ENCODE measurements around the gene FTH1. TPM values are rescaled to one million over a fixed set of nuclear protein-coding genes. Genes with fewer than 3 reads are reported as not detected.

The FTH1 gene
- total and polyA plus RNA-seq, 2 of the 13 experiments (the other 11 are each of a cell fraction or from before 2014, with no cell fraction given), result 607 to 760 TPM

DNA sequence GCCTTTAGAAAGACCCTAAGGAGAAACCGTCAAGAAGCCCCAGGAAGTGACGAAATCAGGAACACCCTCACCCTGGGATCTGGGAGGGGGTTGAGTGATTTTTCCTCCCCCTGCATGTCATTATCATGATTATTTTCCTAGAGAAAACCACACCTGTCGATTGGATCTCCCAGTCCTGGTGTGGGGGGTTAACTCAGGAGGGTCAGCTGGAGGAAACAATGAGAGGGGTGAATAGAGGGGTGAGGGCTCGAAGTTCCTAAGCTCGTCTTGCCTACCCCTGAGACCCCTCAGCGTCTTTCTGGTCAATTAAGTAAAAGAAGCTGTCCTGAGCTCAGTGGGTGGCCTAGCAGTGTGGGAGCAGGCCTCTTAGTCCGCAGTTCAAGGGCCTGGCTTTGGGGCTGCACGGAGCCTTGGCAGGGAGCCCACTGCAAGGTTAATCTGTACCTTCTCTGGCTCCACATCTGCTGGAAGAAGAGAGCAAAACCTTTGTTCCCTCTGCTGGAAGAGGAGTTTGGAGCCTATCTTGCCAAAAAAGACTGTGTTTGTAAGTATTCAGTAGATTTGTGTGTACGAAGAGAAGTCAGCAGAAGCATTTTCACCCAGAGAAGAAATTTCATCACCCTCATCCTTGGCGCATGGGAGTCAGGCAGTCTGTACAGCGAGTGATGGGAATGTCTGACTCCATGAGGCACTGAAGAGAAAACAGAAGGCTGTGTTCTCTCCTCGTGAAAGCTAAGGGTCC, 34.2 kb upstream of the FTH1 start (continued):
- TF ChIP-seq, protein P1, sequence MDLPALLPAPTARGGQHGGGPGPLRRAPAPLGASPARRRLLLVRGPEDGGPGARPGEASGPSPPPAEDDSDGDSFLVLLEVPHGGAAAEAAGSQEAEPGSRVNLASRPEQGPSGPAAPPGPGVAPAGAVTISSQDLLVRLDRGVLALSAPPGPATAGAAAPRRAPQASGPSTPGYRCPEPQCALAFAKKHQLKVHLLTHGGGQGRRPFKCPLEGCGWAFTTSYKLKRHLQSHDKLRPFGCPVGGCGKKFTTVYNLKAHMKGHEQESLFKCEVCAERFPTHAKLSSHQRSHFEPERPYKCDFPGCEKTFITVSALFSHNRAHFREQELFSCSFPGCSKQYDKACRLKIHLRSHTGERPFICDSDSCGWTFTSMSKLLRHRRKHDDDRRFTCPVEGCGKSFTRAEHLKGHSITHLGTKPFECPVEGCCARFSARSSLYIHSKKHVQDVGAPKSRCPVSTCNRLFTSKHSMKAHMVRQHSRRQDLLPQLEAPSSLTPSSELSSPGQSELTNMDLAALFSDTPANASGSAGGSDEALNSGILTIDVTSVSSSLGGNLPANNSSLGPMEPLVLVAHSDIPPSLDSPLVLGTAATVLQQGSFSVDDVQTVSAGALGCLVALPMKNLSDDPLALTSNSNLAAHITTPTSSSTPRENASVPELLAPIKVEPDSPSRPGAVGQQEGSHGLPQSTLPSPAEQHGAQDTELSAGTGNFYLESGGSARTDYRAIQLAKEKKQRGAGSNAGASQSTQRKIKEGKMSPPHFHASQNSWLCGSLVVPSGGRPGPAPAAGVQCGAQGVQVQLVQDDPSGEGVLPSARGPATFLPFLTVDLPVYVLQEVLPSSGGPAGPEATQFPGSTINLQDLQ (CRISPR knock-in tag; IDR thresholded peaks at IDR 0.05), result no peak
- TF ChIP-seq HDAC6 (IDR thresholded peaks at IDR 0.05; ENCODE audit: low read depth, low read length) (no peak), POLR2A (IDR thresholded peaks at IDR 0.05; ENCODE audit: insufficient read depth in 1 of 2, low read depth in 2 of 2, low read length in 2 of 2) (peak in 1 of 2 experiments; percentile 54; a peak in 2 of 4 replicates), KDM1A (CRISPR knock-in tag; IDR thresholded peaks at IDR 0.05) (peak; percentile 41; the same call in 1 of the 2 replicates), POGZ (CRISPR knock-in tag; IDR thresholded peaks at IDR 0.05) (peak; percentile 25; the same call in 1 of the 2 replicates), ZSCAN12 (CRISPR knock-in tag; IDR thresholded peaks at IDR 0.05) (no peak), ZNF720 (CRISPR knock-in tag; IDR thresholded peaks at IDR 0.05) (no peak), ZNF33B (CRISPR knock-in tag; IDR thresholded peaks at IDR 0.05) (peak; percentile 24; the same call in 1 of the 2 replicates), ZNF660 (CRISPR knock-in tag; IDR thresholded peaks at IDR 0.05; ENCODE audit: borderline replicate concordance, low read depth) (no peak), ZKSCAN5 (CRISPR knock-in tag; IDR thresholded peaks at IDR 0.05) (no peak), MIER2 (CRISPR knock-in tag; IDR thresholded peaks at IDR 0.05) (peak; percentile 57), HNRNPLL (IDR thresholded peaks at IDR 0.05; ENCODE audit: low read depth, low read length, poor library complexity, severe bottlenecking) (no peak), ZNF264 (CRISPR knock-in tag; IDR thresholded peaks at IDR 0.05) (peak; percentile 71), ZFP36 (IDR thresholded peaks at IDR 0.05; ENCODE audit: borderline replicate concordance, low read depth, low read length, partially characterized antibody) (no peak), FOXP1 (IDR thresholded peaks at IDR 0.05) (no peak), FOXP1 (CRISPR knock-in tag; IDR thresholded peaks at IDR 0.05) (0 out of 2 replicates have a peak, but pooled peaks have one; percentile 10), ZNF652 (CRISPR knock-in tag; IDR thresholded peaks at IDR 0.05; ENCODE audit: borderline replicate concordance, low read depth) (peak; percentile 26; the same call in 1 of the 2 replicates), ESRRA (CRISPR knock-in tag; IDR thresholded peaks at IDR 0.05; ENCODE audit: low read depth) (no peak)
- TF ChIP-seq, protein P2, sequence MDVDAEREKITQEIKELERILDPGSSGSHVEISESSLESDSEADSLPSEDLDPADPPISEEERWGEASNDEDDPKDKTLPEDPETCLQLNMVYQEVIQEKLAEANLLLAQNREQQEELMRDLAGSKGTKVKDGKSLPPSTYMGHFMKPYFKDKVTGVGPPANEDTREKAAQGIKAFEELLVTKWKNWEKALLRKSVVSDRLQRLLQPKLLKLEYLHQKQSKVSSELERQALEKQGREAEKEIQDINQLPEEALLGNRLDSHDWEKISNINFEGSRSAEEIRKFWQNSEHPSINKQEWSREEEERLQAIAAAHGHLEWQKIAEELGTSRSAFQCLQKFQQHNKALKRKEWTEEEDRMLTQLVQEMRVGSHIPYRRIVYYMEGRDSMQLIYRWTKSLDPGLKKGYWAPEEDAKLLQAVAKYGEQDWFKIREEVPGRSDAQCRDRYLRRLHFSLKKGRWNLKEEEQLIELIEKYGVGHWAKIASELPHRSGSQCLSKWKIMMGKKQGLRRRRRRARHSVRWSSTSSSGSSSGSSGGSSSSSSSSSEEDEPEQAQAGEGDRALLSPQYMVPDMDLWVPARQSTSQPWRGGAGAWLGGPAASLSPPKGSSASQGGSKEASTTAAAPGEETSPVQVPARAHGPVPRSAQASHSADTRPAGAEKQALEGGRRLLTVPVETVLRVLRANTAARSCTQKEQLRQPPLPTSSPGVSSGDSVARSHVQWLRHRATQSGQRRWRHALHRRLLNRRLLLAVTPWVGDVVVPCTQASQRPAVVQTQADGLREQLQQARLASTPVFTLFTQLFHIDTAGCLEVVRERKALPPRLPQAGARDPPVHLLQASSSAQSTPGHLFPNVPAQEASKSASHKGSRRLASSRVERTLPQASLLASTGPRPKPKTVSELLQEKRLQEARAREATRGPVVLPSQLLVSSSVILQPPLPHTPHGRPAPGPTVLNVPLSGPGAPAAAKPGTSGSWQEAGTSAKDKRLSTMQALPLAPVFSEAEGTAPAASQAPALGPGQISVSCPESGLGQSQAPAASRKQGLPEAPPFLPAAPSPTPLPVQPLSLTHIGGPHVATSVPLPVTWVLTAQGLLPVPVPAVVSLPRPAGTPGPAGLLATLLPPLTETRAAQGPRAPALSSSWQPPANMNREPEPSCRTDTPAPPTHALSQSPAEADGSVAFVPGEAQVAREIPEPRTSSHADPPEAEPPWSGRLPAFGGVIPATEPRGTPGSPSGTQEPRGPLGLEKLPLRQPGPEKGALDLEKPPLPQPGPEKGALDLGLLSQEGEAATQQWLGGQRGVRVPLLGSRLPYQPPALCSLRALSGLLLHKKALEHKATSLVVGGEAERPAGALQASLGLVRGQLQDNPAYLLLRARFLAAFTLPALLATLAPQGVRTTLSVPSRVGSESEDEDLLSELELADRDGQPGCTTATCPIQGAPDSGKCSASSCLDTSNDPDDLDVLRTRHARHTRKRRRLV (CRISPR knock-in tag; IDR thresholded peaks at IDR 0.05), result peak; percentile 89; the same call in 1 of the 2 replicates
- TF ChIP-seq, protein P3, sequence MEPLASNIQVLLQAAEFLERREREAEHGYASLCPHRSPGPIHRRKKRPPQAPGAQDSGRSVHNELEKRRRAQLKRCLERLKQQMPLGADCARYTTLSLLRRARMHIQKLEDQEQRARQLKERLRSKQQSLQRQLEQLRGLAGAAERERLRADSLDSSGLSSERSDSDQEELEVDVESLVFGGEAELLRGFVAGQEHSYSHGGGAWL (CRISPR knock-in tag; IDR thresholded peaks at IDR 0.05), result peak; percentile 53; the same call in 1 of the 2 replicates
- TF ChIP-seq, protein P4, sequence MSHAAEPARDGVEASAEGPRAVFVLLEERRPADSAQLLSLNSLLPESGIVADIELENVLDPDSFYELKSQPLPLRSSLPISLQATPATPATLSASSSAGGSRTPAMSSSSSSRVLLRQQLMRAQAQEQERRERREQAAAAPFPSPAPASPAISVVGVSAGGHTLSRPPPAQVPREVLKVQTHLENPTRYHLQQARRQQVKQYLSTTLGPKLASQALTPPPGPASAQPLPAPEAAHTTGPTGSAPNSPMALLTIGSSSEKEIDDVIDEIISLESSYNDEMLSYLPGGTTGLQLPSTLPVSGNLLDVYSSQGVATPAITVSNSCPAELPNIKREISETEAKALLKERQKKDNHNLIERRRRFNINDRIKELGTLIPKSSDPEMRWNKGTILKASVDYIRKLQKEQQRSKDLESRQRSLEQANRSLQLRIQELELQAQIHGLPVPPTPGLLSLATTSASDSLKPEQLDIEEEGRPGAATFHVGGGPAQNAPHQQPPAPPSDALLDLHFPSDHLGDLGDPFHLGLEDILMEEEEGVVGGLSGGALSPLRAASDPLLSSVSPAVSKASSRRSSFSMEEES (CRISPR knock-in tag; IDR thresholded peaks at IDR 0.05), result peak; percentile 46; the same call in 1 of the 2 replicates

Data from HepG2 (cell line).